Right ventricle myocardium inferior (tissue), 1 donor: ENCODE data around the gene PCA3. TPM values are rescaled to one million over a fixed set of nuclear protein-coding genes. Genes with fewer than 3 reads are reported as not detected.

Experiments
- ATAC-seq: fragments of 200-7000 bp; cut with Tn5 transposase; one replicate; pipeline ENCODE4 v1.9.1; 2020; ENCODE audit warnings: mild to moderate bottlenecking, moderate library complexity
- DNase-seq: peaks from one replicate; pipeline ENCODE4 v3.0.0; 2021; ENCODE audit errors: missing footprints
- intact Hi-C: fragments of 100-400 bp; cut with DNase I; formaldehyde crosslinking; loops from one replicate; pipeline ENCODE4 v1.11.0; 2022
- total RNA-seq: library from RNA; stranded (reverse); fragmentation: NEBNext Ultra II Directional; extraction: Animal tissue kit (Norgen Biotek cat#: 25700); gene quantifications from one replicate; pipeline ENCODE4 v1.2.1, GENCODE V29; 2021
- donor health status: DM: no; HTN: yes; CAD: no; lungs with severe emphysema.

PCA3 gene
- total RNA-seq, 1 donor from 2014 or later, result not detected

GRCh38 chr9:76744336-76744735 is 19.9 kb upstream of the PCA3 start:
- DNase-seq (no peak), ATAC-seq (no peak)
- intact Hi-C loops, result no loop called here

GRCh38 chr9:76751001-76751400 is 13.2 kb upstream of the PCA3 start:
- ATAC-seq, result no peak
- no peak for DNase-seq
- intact Hi-C loops, result no loop called here

GRCh38 chr9:76756268-76756640 is 8.0 kb upstream of the PCA3 start:
- DNase-seq (no peak), ATAC-seq (no peak)
- intact Hi-C loops, result no loop called here

DNA sequence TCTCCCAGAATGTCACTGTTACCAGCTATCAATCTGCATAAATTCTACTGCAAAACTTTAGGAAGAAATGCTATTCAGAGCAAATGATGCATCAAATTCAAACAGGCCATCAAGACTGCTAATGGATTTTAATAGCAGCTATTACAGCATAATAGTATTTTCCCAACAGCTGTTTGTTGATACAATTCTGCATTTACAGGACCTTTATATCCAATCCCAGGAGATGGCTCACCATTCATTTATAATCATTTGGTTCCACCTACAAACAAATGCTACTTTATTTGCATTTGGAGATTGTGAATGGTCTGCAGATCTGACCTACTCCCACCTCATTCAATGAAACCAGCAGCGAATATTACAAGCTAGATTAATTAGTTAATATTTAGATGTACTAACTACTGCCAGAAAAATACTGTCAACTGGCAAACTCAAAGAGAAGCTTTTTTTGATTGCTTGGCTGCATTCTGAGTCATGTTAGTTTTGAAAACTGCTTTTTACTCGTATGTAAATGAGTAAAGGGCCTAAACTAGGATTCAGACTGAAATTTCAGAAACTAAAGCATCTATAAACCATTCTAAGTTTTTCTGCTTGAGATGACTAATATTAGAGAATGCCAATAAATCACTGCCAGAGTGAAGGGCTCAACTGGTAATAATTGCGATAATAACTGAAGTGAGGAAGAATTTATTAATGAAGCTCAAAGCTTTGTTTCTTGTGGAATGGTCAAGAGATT is 7.1 kb upstream of the PCA3 start:
- no peak for ATAC-seq
- intact Hi-C loops, result no loop called here
- DNase-seq, result no peak

- DNase-seq (no peak), ATAC-seq (no peak)
- intact Hi-C loops, result no loop called here
Measured at GRCh38 chr9:76758476-76758875, 5.8 kb upstream of the PCA3 start.

GRCh38 chr9:76759732-76760131 is 4.5 kb upstream of the PCA3 start:
- ATAC-seq, result no peak
- DNase-seq, result no peak
- intact Hi-C loops, result no loop called here

DNA sequence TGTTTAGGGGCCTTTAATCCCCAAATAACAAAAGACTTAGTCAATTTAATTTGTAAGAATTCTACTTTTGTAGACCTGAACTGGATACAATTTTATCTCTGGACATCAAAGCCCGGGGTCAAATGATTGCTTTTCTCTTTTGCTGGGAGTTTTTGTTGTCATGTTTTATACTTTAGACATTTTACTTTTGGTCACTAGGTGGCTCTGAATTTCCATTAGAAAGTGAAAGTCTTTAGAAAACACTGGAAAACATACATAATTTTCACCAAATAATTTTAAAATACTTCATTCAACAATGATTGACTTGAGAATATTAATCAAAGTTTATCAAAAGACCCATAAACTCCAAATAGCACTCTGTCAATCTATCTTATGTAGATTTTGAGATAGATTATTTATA is 2.8 kb upstream of the PCA3 start:
- ATAC-seq (no peak), DNase-seq (no peak)
- intact Hi-C loops, result no loop called here

GRCh38 chr9:76766126-76766525 is 1.9 kb downstream of the PCA3 start:
- ATAC-seq, result no peak

DNA sequence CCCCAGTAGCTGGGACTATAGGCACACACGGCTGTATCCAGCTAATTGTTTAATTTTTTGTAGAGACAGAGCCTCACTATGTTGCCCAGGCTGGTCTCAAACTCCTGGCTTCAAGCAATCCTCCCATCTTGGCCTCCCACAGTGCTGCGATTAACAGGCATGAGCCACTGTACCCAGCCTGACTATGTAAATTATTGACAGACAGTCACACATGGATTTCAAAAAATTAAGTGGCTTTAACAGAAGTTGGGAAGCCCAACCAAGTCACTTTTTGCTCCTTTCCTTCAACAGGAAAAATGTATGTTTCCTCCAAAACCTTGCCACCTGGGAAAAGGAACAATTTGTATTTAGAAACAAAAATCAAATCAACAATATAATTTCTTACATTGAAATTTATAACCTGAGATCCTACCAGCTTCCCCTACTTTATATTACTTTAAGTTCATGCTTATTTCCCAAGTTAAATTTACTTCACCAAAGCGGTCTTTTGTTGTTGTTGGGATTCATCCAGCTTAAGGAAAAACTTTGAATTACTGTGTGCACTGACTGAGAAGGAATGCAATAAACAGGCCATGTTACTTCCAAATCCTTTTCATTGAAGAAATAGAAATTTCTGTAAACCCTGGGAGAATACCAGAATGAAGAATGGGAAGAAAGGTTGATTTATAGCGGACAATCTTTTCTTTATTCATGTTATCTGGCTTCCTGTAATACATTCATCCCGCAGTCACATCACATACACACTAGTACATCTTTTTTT is 8.6 kb downstream of the PCA3 start:
- intact Hi-C loops, result no loop called here
- DNase-seq (no peak), ATAC-seq (no peak)

More at GRCh38 chr9:76766126-76766525, 1.9 kb downstream of the PCA3 start:
- intact Hi-C loops, result no loop called here
- DNase-seq, result no peak

- no peak for ATAC-seq
Measured at GRCh38 chr9:76784881-76785280, 20.6 kb downstream of the PCA3 start.

DNA sequence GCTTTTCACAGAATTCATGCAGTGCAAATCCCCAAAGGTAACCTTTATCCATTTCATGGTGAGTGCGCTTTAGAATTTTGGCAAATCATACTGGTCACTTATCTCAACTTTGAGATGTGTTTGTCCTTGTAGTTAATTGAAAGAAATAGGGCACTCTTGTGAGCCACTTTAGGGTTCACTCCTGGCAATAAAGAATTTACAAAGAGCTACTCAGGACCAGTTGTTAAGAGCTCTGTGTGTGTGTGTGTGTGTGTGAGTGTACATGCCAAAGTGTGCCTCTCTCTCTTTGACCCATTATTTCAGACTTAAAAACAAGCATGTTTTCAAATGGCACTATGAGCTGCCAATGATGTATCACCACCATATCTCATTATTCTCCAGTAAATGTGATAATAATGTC is 21.3 kb downstream of the PCA3 start:
- intact Hi-C loops, result no loop called here
- DNase-seq (no peak), ATAC-seq (no peak)

More at GRCh38 chr9:76784881-76785280, 20.6 kb downstream of the PCA3 start:
- intact Hi-C loops, result no loop called here
- no peak for DNase-seq

- intact Hi-C loops, result no loop called here
- ATAC-seq (no peak), DNase-seq (no peak)
Measured at GRCh38 chr9:76787677-76788076, 23.4 kb downstream of the PCA3 start.

DNA sequence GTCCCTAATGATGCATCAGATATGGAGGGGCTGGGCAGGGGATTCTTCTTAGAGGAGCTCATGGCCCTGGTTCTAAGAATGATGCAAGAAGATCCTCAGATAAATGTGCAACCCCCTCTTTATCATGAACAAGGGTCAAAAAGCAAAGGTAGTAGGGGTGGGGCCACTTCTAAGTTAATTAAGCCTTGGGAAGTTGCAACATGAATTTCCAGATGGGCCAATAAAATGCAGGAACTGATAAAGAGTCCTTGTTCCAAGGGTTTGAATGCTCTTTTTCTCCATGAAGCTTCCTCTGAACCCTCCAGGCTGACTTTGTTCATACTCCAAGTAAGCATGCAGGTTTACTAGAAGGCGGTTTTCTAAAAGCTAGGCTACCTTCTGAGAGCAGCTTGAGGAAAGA is 25.6 kb downstream of the PCA3 start:
- no peak for ATAC-seq
- DNase-seq, result no peak
- intact Hi-C loops, result no loop called here

DNA sequence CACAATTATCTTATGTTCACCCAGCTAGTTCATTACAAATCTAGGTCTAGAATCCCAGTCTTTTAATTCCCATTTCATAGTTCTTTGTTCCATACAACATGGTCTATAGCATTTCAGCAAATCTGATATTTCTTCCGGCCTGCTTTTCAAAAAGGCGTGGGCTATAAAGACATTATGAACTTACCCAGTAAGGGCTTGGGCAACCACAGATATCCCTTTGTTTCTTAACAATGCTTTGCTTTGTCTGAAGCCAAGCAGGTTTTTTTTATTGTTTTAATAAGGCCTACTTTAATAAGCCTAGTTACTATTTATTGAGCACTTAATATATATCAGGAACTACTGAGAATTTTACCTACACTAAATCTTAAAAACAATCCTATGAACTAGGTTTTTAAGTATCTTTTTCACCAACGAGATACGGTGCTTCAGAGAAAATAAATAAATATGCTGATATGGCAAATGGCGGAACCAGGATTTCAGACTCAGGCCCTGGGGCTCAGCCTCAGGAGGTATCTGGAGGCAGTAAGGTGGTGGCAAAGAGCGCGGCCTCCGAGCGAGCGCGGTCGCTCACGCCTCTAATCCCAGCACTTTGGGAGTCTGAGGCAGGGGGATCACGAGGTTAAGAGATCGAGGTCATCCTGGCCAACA is 29.7 kb downstream of the PCA3 start:
- ATAC-seq, result no peak
- no peak for DNase-seq
- intact Hi-C loops, result no loop called here

DNA sequence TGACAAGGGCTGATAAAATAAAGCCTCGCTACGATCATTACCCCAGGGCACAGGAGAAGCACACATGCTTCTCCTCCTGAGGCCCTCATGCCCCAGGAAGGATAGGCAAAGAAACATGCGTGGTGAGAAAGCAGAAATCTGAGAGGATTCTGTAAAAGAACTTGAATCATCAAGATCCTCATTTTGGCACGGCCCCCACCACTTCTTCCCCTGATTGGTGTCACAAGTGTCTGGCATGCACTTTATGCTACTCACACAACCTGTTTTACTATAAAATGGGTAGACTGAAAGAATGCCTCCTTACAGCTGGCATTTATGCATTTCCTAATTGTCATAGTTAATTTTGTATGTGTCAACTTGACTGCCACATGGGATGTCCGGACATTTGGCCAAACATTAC is 32.1 kb downstream of the PCA3 start:
- DNase-seq (no peak), ATAC-seq (no peak)
- intact Hi-C loops, result no loop called here

DNA sequence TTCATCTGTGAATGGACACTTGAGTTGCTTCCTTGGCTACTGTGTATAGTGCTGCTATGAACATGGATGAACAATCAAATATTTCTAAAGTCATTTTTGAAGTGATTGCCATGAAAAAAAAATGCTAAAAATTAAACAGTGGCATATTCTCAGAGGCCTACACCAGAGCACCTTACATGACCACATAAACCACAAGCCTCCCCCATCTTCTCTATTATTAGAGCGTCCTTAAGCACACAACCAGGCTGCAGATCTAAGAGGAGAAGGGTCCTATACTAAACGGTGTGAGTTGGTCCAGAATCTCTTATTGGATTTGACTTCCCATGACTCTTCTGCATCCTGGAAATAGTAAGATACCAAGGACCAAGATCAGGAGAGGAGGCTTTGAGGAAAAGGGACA is 34.3 kb downstream of the PCA3 start:
- no peak for DNase-seq
- intact Hi-C loops, result no loop called here
- no peak for ATAC-seq

- intact Hi-C loops, result no loop called here
- DNase-seq (no peak), ATAC-seq (no peak)
Measured at GRCh38 chr9:76799473-76799872, 35.2 kb downstream of the PCA3 start.

DNA sequence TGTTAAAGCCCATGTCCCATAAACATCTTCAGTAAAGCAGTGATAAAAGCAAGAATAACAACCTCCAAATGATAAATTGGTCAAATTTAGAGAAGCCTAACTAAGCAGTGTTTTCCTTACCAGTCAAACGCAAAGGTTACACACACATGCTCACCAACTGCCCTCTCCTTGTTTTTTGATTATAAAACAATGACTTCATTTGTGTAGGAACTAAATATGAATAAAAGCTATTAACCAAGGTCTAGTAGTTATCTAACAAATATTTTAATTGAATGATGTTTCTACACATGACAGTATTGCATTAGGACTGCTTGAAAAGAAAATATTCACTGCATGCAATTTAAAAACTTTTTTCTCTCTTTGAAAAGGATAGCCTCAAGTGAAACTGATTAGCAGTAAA is 36.7 kb downstream of the PCA3 start:
- intact Hi-C loops, result no loop called here
- no peak for DNase-seq
- ATAC-seq, result no peak

DNA sequence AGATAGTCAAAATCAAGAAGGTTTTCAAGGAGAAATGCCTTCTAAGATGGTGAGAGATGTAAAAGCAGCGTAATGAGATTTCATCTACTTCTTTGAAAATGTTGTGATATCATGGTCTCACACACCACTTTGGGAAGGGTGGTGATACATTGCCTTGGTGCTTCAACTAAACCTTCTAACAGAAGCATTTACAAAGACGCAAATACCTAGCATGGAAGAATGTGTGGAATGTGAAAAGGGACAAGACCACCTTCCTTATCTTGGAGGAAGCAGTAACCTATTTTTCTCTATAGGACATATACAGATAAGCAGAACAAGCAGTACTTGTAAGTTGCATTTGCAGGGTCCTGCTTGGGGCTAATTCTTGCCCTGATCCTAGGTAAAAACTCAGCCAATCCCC is 38.8 kb downstream of the PCA3 start:
- intact Hi-C loops, result no loop called here
- no peak for DNase-seq
- no peak for ATAC-seq

GRCh38 chr9:76803762-76804161 is 39.5 kb downstream of the PCA3 start:
- no peak for DNase-seq
- ATAC-seq, result no peak
- intact Hi-C loops, result no loop called here
